Endothelial cell of umbilical vein (primary cell): ENCODE results near the gene TET1. TPM values are rescaled to one million over a fixed set of nuclear protein-coding genes. Genes with fewer than 3 reads are reported as not detected.
"Not testable (repeated sequence)": the region's sequence is repeated elsewhere in the genome, so short reads cannot be mapped to it uniquely, and the experiment has no call there.

Experiments used
- BruUV-seq: library from RNA; stranded (reverse); fragments of 400-500 nt; replicated peaks from 2 replicates; lab custom pipeline; 2021; lab: Mats Ljungman, UMichigan
- CTCF ChIA-PET: fragments of 300-600, 350-600 bp; sonication (Branson Sonifier 250); formaldehyde crosslinking; loops from one replicate; lab custom pipeline; 2021; ENCODE audit warnings: antibody characterized with exemption, inconsistent platforms; lab: Charles Lee
- POLR2A ChIA-PET: fragments of 300-600, 350-600 bp; sonication (Branson Sonifier 250); formaldehyde crosslinking; loops from one replicate; lab custom pipeline; 2021; ENCODE audit warnings: antibody characterized with exemption, inconsistent platforms; lab: Charles Lee
- DNase-seq: peaks from one replicate; pipeline ENCODE4 v3.0.0-alpha.2; 2011; ENCODE audit warnings: low read depth, low spot score
- FAIRE-seq: peaks from 2 replicates; lab custom pipeline; 2011; peaks lifted over from hg19 to GRCh38; lab: Jason Lieb, UNC
- H2AFZ ChIP-seq: 2 replicates; pipeline ENCODE4 v1.6.0; 2012; ENCODE audit warnings: low read depth, low read length, control low read depth, inconsistent platforms
- H3K27ac ChIP-seq: 2 replicates; pipeline ENCODE4 v1.5.1; 2011; ENCODE audit warnings: low read depth, mild to moderate bottlenecking, control low read depth, low read length, moderate library complexity; ENCODE audit not compliant: insufficient read depth
- H3K27me3 ChIP-seq, 2 experiments: 2 replicates each; pipeline versions ENCODE4 v1.6.0 to v1.6.1; 2011; ENCODE audit warnings: low read length in 2 of 2, mixed read lengths in 1 of 2; ENCODE audit not compliant: control insufficient read depth in 2 of 2, insufficient read depth in 2 of 2
- H3K36me3 ChIP-seq, 2 experiments: 2 replicates in 1 of 2; 3 replicates in 1 of 2; pipeline ENCODE4 v1.5.1; 2011; ENCODE audit warnings: low read length in 2 of 2, mild to moderate bottlenecking in 1 of 2, moderate library complexity in 1 of 2; ENCODE audit not compliant: control insufficient read depth in 2 of 2, insufficient read depth in 2 of 2; ENCODE audit errors: extremely low read depth in 1 of 2
- H3K4me1 ChIP-seq: 3 replicates; pipeline ENCODE4 v1.5.1; 2011; ENCODE audit warnings: mild to moderate bottlenecking, low read length; ENCODE audit not compliant: control insufficient read depth, insufficient read depth; ENCODE audit errors: extremely low read depth
- H3K4me2 ChIP-seq: 2 replicates; pipeline ENCODE4 v1.6.1; 2011; ENCODE audit warnings: low read length, control low read depth, mixed read lengths; ENCODE audit not compliant: insufficient read depth
- H3K4me3 ChIP-seq, 3 experiments: fragments of 200-600 bp in 1 of 3; sonication (generic), shearing (Covaris generic) in 1 of 3; replicated peaks in 1 of 3; 2 replicates each; pipeline ENCODE4 v1.5.1; 2011 to 2016; ENCODE audit warnings: control low read depth in 3 of 3, low read length in 3 of 3, mild to moderate bottlenecking in 2 of 3, inconsistent platforms in 1 of 3, low read depth in 1 of 3, moderate library complexity in 1 of 3; ENCODE audit not compliant: insufficient read depth in 1 of 3
- H3K79me2 ChIP-seq: 2 replicates; pipeline ENCODE4 v1.6.0; 2012; ENCODE audit warnings: low read length, inconsistent platforms; ENCODE audit not compliant: control insufficient read depth, insufficient read depth
- H3K9ac ChIP-seq: replicated peaks from 2 replicates; pipeline ENCODE3; 2011; ENCODE audit warnings: low read length, control low read depth; ENCODE audit not compliant: insufficient read depth; ENCODE audit errors: extremely low read depth
- H3K9me1 ChIP-seq: replicated peaks from 3 replicates; pipeline ENCODE4 v1.6.0; 2011; ENCODE audit warnings: mild to moderate bottlenecking, low read length; ENCODE audit not compliant: control insufficient read depth, insufficient read depth; ENCODE audit errors: extremely low read depth
- H3K9me3 ChIP-seq: replicated peaks from 2 replicates; pipeline ENCODE4 v1.5.1; 2012; ENCODE audit warnings: low read length, inconsistent platforms; ENCODE audit not compliant: control insufficient read depth, insufficient read depth
- H4K20me1 ChIP-seq: replicated peaks from 2 replicates; pipeline ENCODE3; 2011; ENCODE audit warnings: mild to moderate bottlenecking, low read length; ENCODE audit not compliant: control insufficient read depth, insufficient read depth; ENCODE audit errors: extremely low read depth
- EZH2 ChIP-seq: IDR thresholded peaks from 2 replicates; pipeline ENCODE4 v1.6.1; 2012; ENCODE audit warnings: borderline replicate concordance, low read depth, mild to moderate bottlenecking, moderate library complexity, low read length, inconsistent platforms; ENCODE audit not compliant: severe bottlenecking
- FOS ChIP-seq: IDR thresholded peaks from 2 replicates; pipeline ENCODE4 v1.6.1; 2011; ENCODE audit warnings: mild to moderate bottlenecking, low read length, moderate library complexity, borderline replicate concordance; ENCODE audit not compliant: insufficient read depth
- GATA2 ChIP-seq: IDR thresholded peaks from 2 replicates; pipeline ENCODE4 v1.7.0; 2011; ENCODE audit warnings: low read depth, mild to moderate bottlenecking, moderate library complexity, mixed read lengths, low read length; ENCODE audit not compliant: insufficient read length, insufficient read depth
- JUN ChIP-seq: IDR thresholded peaks from 2 replicates; pipeline ENCODE4 v1.6.1; 2011; ENCODE audit warnings: borderline replicate concordance, low read depth; ENCODE audit not compliant: insufficient read length, insufficient read depth
- MAX ChIP-seq: IDR thresholded peaks from 2 replicates; pipeline ENCODE4 v1.6.1; 2011; ENCODE audit not compliant: insufficient read depth, insufficient read length
- MYC ChIP-seq: IDR thresholded peaks from one replicate; pipeline ENCODE4 v1.6.1; 2011; ENCODE audit warnings: mild to moderate bottlenecking, low read depth, low read length
- POLR2A ChIP-seq: IDR thresholded peaks from 2 replicates; pipeline ENCODE4 v1.6.1; 2012; ENCODE audit warnings: low read depth, mild to moderate bottlenecking, control low read depth, low read length
- POLR2AphosphoS5 ChIP-seq: IDR thresholded peaks from 2 replicates; pipeline ENCODE4 v1.6.1; 2012; ENCODE audit warnings: low read depth, mild to moderate bottlenecking, control low read depth, low read length, moderate library complexity; ENCODE audit not compliant: insufficient read depth
- dilution Hi-C: fragments of 300-500 bp; cut with MboI; formaldehyde crosslinking; loops from one replicate; pipeline ENCODE4 v1.15.0; 2019; ENCODE audit warnings: low sequenced_read_pairs; ENCODE audit not compliant: extremely low pct_ligation_motif_present
- intact Hi-C: fragments of 100-400 bp; cut with micrococcal nuclease; formaldehyde crosslinking; loops from one replicate; pipeline ENCODE4 v1.10.0; 2022
- polyA plus RNA-seq, 4 experiments: library from polyadenylated mRNA; depleted of rRNA in 3 of 4; stranded (reverse) in 3 of 4; unstranded in 1 of 4; fragments of >200 nt; gene quantifications; 2 replicates each; pipeline versions ENCODE4 v1.2.1 to v1.2.3, GENCODE V29; 2011 to 2012; ENCODE audit warnings: missing spikeins in 1 of 4
- total RNA-seq: library from RNA; stranded (reverse); gene quantifications from 2 replicates; pipeline ENCODE4 v1.2.3, GENCODE V29; 2021
- TF ChIP-seq, protein P1 (sequence below), 2 donors: IDR thresholded peaks; 1 replicate in 1 of 2; 2 replicates in 1 of 2; pipeline ENCODE4 v1.5.1; 2011; ENCODE audit warnings: low read length in 2 of 2, mild to moderate bottlenecking in 2 of 2, moderate library complexity in 2 of 2, control low read depth in 1 of 2, inconsistent platforms in 1 of 2, low read depth in 1 of 2; ENCODE audit not compliant: insufficient read depth in 1 of 2; ENCODE audit errors: extremely low read depth in 1 of 2

TET1 gene
- total and polyA plus RNA-seq, 2 donors (not counting 3 experiments of a cell fraction or from before 2014, with no cell fraction given) = 0.23 to 1.5 TPM

- Histone ChIP-seq H2AFZ (no peak overlapping the region), H3K9ac (no peak overlapping the region), H3K4me1 (no peaks in the 10 kb centered on the region), H3K79me2 (no peaks in the 10 kb centered on the region), H3K27ac (no peak overlapping the region), H3K9me3 (no peaks in the 10 kb centered on the region), H4K20me1 (no peaks in the 10 kb centered on the region), H3K27me3 (no peaks in the 10 kb centered on the region), H3K4me2 (no peak overlapping the region), H3K4me3 (no peak overlapping the region), H3K36me3 (no peaks in the 10 kb centered on the region), H3K9me1 (no peaks in the 10 kb centered on the region)
- DNase-seq (no peak), FAIRE-seq (no peak)
- TF ChIP-seq, protein P1, sequence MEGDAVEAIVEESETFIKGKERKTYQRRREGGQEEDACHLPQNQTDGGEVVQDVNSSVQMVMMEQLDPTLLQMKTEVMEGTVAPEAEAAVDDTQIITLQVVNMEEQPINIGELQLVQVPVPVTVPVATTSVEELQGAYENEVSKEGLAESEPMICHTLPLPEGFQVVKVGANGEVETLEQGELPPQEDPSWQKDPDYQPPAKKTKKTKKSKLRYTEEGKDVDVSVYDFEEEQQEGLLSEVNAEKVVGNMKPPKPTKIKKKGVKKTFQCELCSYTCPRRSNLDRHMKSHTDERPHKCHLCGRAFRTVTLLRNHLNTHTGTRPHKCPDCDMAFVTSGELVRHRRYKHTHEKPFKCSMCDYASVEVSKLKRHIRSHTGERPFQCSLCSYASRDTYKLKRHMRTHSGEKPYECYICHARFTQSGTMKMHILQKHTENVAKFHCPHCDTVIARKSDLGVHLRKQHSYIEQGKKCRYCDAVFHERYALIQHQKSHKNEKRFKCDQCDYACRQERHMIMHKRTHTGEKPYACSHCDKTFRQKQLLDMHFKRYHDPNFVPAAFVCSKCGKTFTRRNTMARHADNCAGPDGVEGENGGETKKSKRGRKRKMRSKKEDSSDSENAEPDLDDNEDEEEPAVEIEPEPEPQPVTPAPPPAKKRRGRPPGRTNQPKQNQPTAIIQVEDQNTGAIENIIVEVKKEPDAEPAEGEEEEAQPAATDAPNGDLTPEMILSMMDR (IDR thresholded peaks at IDR 0.05; ENCODE audit: extremely low read depth in 1 of 2, insufficient read depth in 1 of 2, low read depth in 1 of 2, low read length in 2 of 2) = no peak
- TF ChIP-seq EZH2 (no peak), POLR2AphosphoS5 (no peak), FOS (no peak), MAX (no peak), MYC (no peak), JUN (no peak), POLR2A (no peak), GATA2 (no peak)
- intact Hi-C loops (no loop called here), dilution Hi-C loops (no loop called here)
- no TSS peak for BruUV-seq
- POLR2A ChIA-PET = no interaction called here
- CTCF ChIA-PET = interaction anchor here (1.8 kb wide), 1 partner anchor 9 kb away, joined by 3 read pairs; no protein-coding TSS in a partner anchor
These were observed 18.8 kb downstream of the TET1 start for GRCh38 chr10:68578974-68579373.

DNA sequence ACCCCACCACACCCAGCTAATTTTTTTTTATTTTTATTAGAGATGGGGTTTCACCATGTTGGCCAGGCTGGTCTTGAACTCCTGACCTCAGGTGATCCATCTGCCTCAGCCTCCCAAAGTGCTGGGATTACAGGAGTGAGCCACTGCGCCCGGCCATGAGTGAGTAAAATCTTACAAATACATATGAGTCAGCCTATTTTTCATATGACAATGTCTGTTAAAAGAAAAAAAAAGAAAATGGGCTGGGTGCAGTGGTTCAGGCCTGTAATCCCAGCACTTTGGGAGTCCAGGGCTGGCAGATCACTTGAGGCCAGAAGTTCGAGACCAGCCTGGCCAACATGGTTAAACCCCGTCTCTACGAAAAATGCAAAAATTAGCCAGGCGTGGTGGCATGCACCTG lies 24.1 kb downstream of the TET1 start:
- FAIRE-seq, H3K4me2 ChIP-seq, H3K4me3 ChIP-seq, DNase-seq, H3K9me3 ChIP-seq, H3K9ac ChIP-seq, H2AFZ ChIP-seq, dilution Hi-C loops, H3K27ac ChIP-seq, H3K36me3 ChIP-seq, intact Hi-C loops, H3K9me1 ChIP-seq, H3K27me3 ChIP-seq, H3K79me2 ChIP-seq, H4K20me1 ChIP-seq, POLR2A ChIA-PET, H3K4me1 ChIP-seq, CTCF ChIA-PET, BruUV-seq: not testable (repeated sequence)
